HCT116 (cell line): ENCODE results near the gene TAGLN. TPM values are rescaled to one million over a fixed set of nuclear protein-coding genes. Genes with fewer than 3 reads are reported as not detected.

Experiments
- ATAC-seq: fragments of 200-7000 bp; cut with Tn5 transposase; 2 replicates; pipeline ENCODE4 v1.9.1; 2020; ENCODE audit warnings: mild to moderate bottlenecking, moderate library complexity
- BruUV-seq: library from RNA; stranded (reverse); fragments of 400-500 nt; replicated peaks from 2 replicates; lab custom pipeline; 2021; lab: Mats Ljungman, UMichigan
- CTCF ChIA-PET: fragments of 300-600 bp; sonication (Branson Sonifier 250); formaldehyde crosslinking; loops from one replicate; lab custom pipeline; 2021; ENCODE audit warnings: antibody characterized with exemption; lab: Charles Lee
- POLR2A ChIA-PET: fragments of 300-600, 350-600 bp; sonication (Branson Sonifier 250); formaldehyde crosslinking; loops from one replicate; lab custom pipeline; 2021; ENCODE audit warnings: antibody characterized with exemption; lab: Charles Lee
- RAD21 ChIA-PET, 2 experiments: fragments of 300-600 bp; sonication (Branson Sonifier 250); formaldehyde crosslinking; loops; one replicate each; lab custom pipeline; 2023; ENCODE audit warnings: low total read pairs in 2 of 2; ENCODE audit not compliant: uncharacterized antibody in 2 of 2, unreplicated experiment in 2 of 2, low non-redundant PET in 1 of 2; lab: Charles Lee
- DNase-seq: peaks from one replicate; pipeline ENCODE4 v3.0.0-alpha.2; 2010; ENCODE audit warnings: low read depth, low spot score
- H2AFZ ChIP-seq: fragments of 200-600 bp; shearing (Covaris generic), sonication (generic); 2 replicates; pipeline ENCODE4 v1.6.1; 2017; ENCODE audit warnings: low read depth, mixed run types, mixed read lengths, antibody characterized with exemption, low read length; ENCODE audit not compliant: poor library complexity, severe bottlenecking
- H3K27ac ChIP-seq: 2 replicates; pipeline ENCODE4 v1.5.1; 2012; ENCODE audit warnings: low read depth, low read length
- H3K27me3 ChIP-seq: fragments of 200-600 bp; sonication (generic); 2 replicates; pipeline ENCODE4 v1.6.1; 2016; ENCODE audit warnings: mixed run types, low read length, mixed read lengths; ENCODE audit not compliant: insufficient read depth
- H3K36me3 ChIP-seq, 2 experiments: fragments of 200-500 bp in 1 of 2; fragments of 200-600 bp in 1 of 2; sonication (Bioruptor generic) in 1 of 2; sonication (generic) in 1 of 2; 2 replicates each; pipeline versions ENCODE4 v1.5.1 to v1.6.1; 2014 to 2016; ENCODE audit warnings: low read length in 2 of 2, inconsistent platforms in 1 of 2, mixed read lengths in 1 of 2, mixed run types in 1 of 2; ENCODE audit not compliant: insufficient read depth in 2 of 2, control insufficient read depth in 1 of 2
- H3K4me1 ChIP-seq, 2 experiments: fragments of 200-600 bp in 1 of 2; sonication (generic) in 1 of 2; 2 replicates each; pipeline versions ENCODE4 v1.5.1 to v1.6.1; 2012 to 2017; ENCODE audit warnings: low read length in 2 of 2, inconsistent platforms in 1 of 2, mild to moderate bottlenecking in 1 of 2, mixed read lengths in 1 of 2, mixed run types in 1 of 2, moderate library complexity in 1 of 2; ENCODE audit not compliant: insufficient read depth in 2 of 2, control insufficient read depth in 1 of 2
- H3K4me2 ChIP-seq: fragments of 200-600 bp; sonication (generic); 2 replicates; pipeline ENCODE4 v1.6.1; 2017; ENCODE audit warnings: mixed run types, low read length, mixed read lengths
- H3K4me3 ChIP-seq, 2 experiments: fragments of 200-600 bp in 1 of 2; sonication (generic) in 1 of 2; replicated peaks in 1 of 2; 2 replicates each; pipeline ENCODE4 v1.5.1; 2011 to 2016; ENCODE audit warnings: low read length in 2 of 2, control low read depth in 1 of 2, low read depth in 1 of 2, mild to moderate bottlenecking in 1 of 2, mixed read lengths in 1 of 2, mixed run types in 1 of 2
- H3K79me2 ChIP-seq: fragments of 200-600 bp; sonication (generic); 2 replicates; pipeline ENCODE4 v1.6.1; 2017; ENCODE audit warnings: mild to moderate bottlenecking, mixed run types, low read length, moderate library complexity, mixed read lengths; ENCODE audit not compliant: insufficient read depth
- H3K9ac ChIP-seq: fragments of 200-600 bp; sonication (generic); 2 replicates; pipeline ENCODE4 v1.6.1; 2016; ENCODE audit warnings: low read length, mixed read lengths
- H3K9me2 ChIP-seq: fragments of 200-600 bp; sonication (generic), shearing (Covaris generic); 2 replicates; pipeline ENCODE4 v1.6.1; 2017; ENCODE audit warnings: mixed run types, mild to moderate bottlenecking, moderate library complexity; ENCODE audit not compliant: insufficient read depth
- H3K9me3 ChIP-seq, 2 experiments: fragments of 200-500 bp in 1 of 2; fragments of 200-600 bp in 1 of 2; sonication (Bioruptor generic) in 1 of 2; sonication (generic) in 1 of 2; 2 replicates each; pipeline ENCODE4 v1.6.1; 2014 to 2017; ENCODE audit warnings: low read length in 2 of 2, mixed read lengths in 2 of 2, inconsistent platforms in 1 of 2, low read depth in 1 of 2, mild to moderate bottlenecking in 1 of 2, mixed run types in 1 of 2, moderate library complexity in 1 of 2; ENCODE audit not compliant: control insufficient read depth in 1 of 2, insufficient read depth in 1 of 2
- H4K20me1 ChIP-seq: fragments of 200-600 bp; sonication (generic), shearing (Covaris generic); 2 replicates; pipeline ENCODE4 v1.6.1; 2017; ENCODE audit warnings: mixed run types, mild to moderate bottlenecking, moderate library complexity; ENCODE audit not compliant: insufficient read depth
- EZH2 ChIP-seq: fragments of 200-600 bp; sonication (generic); IDR thresholded peaks from 2 replicates; pipeline ENCODE4 v1.6.1; 2017; ENCODE audit warnings: antibody characterized with exemption, mixed run types
- EZH2phosphoT487 ChIP-seq: fragments of 200-600 bp; IDR thresholded peaks from 2 replicates; pipeline ENCODE4 v1.6.1; 2018; ENCODE audit warnings: antibody characterized with exemption, borderline replicate concordance
- JUND ChIP-seq: IDR thresholded peaks from 2 replicates; pipeline ENCODE4 v1.6.1; 2012
- POLR2A ChIP-seq: IDR thresholded peaks from 2 replicates; pipeline ENCODE4 v1.7.0; 2011; ENCODE audit warnings: borderline replicate concordance; ENCODE audit not compliant: insufficient read depth, insufficient read length; ENCODE audit errors: extremely low read depth
- POLR2AphosphoS5 ChIP-seq: IDR thresholded peaks from 2 replicates; pipeline ENCODE4 v1.6.1; 2011; ENCODE audit warnings: mild to moderate bottlenecking, low read depth, low read length, moderate library complexity
- RAD21 ChIP-seq: IDR thresholded peaks from 2 replicates; pipeline ENCODE4 v1.6.1; 2012; ENCODE audit warnings: low read depth, mild to moderate bottlenecking
- SP1 ChIP-seq: IDR thresholded peaks from 2 replicates; pipeline ENCODE4 v1.6.1; 2012; ENCODE audit warnings: low read depth
- YY1 ChIP-seq: IDR thresholded peaks from 2 replicates; pipeline ENCODE4 v1.6.1; 2011; ENCODE audit warnings: low read length, low read depth, moderate library complexity, mild to moderate bottlenecking; ENCODE audit not compliant: insufficient replicate concordance; ENCODE audit errors: extremely low read depth
- ZFX ChIP-seq: fragments of 450-650 bp; IDR thresholded peaks from 2 replicates; pipeline ENCODE4 v1.6.1; 2017
- intact Hi-C: fragments of 100-400 bp; cut with micrococcal nuclease; formaldehyde crosslinking; loops from 2 replicates; pipeline ENCODE4 v1.10.0; 2022
- total RNA-seq: library from RNA; stranded (reverse); gene quantifications from one replicate; pipeline ENCODE4 v1.2.1, GENCODE V29; 2021; ENCODE audit not compliant: unreplicated experiment
- TF ChIP-seq, protein P1 (sequence below): IDR thresholded peaks from 2 replicates; pipeline ENCODE4 v1.6.1; 2012
- TF ChIP-seq, protein P2 (sequence below), 3 experiments: fragments of 200-600 bp in 1 of 3; sonication (generic) in 1 of 3; IDR thresholded peaks in 2 of 3; conservative IDR thresholded peaks in 1 of 3; 2 replicates each; pipeline ENCODE4 v1.5.1; 2012 to 2017; ENCODE audit warnings: low read depth in 2 of 3, low read length in 2 of 3, antibody characterized with exemption in 1 of 3, borderline replicate concordance in 1 of 3, control low read depth in 1 of 3, mild to moderate bottlenecking in 1 of 3, mixed read lengths in 1 of 3, mixed run types in 1 of 3, moderate library complexity in 1 of 3; ENCODE audit not compliant: insufficient read depth in 1 of 3

Gene TAGLN
- total RNA-seq, 1 experiment from 2014 or later = 10.0 TPM

DNA sequence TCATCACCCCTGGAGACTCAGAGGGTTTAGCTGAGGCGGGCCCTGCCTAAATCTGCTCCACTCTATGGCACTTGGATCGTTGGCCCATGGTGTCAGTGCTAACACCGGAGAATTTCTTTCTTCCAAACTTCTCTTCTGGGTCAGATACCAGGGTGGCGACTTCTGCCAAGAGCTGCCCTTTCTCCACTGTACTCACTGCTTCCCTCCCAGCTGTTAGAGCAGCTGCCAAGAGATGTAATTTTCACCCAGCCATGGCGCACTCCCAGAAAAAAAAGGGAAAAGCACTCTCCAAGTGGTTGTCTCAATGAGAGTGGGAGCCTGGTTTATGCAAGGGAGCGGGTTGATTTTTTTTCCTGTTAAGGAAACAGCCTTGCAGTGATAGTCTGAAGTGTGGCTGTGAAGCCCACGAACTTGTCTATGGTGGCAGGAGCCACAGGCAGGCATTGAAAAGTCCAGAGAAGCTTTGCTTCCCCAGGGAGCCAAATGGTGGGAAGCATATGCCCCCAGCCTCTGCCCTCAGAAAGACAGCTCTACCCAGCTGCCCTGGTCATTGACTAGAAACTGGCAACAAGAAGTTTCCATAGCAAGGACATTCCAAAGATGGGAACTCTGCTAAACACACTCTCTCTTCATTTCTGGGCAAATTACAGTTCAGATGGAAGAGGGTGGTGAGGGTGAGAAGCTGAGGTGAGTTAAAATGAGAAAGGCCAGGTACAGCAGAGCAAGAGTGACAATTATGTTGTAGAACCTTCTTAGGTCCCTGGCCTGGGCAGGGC is 22.0 kb downstream of the TAGLN start:
- peaks cover 10 to 20% of the 10 kb centered on the region in 2 experiments for H3K4me1 ChIP-seq
- 0 out of 2 replicates have a peak, but pooled peaks have one; percentile 3 for ATAC-seq
- H2AFZ ChIP-seq = no peak overlapping the region
- H3K4me2 ChIP-seq = peak overlapping the region; percentile 59
- no peaks in the 10 kb centered on the region for H3K27me3 ChIP-seq
- H4K20me1 ChIP-seq = no peaks in the 10 kb centered on the region
- CTCF ChIA-PET = interaction anchor here (1.1 to 2.6 kb wide), 7 partner anchors 11 to 492 kb away, joined by 3 to 13 read pairs (median 4); partner anchors contain the start of genes PCSK7, RNF214, SIDT2 and TAGLN
- no peaks in the 10 kb centered on the region for H3K9me3 ChIP-seq
- intact Hi-C loops = no loop called here
- no peak overlapping the region; a peak in 1 of 4 replicates for H3K4me3 ChIP-seq
- POLR2A ChIA-PET = interaction anchor here (0.6 to 1.9 kb wide), 4 partner anchors 10 to 106 kb away, joined by 3 to 6 read pairs (median 4); partner anchors contain the start of genes CEP164, PAFAH1B2, PCSK7 and SIDT2
- RAD21 ChIA-PET = no interaction called here
- no peaks in the 10 kb centered on the region for H3K9me2 ChIP-seq
- TF ChIP-seq, protein P1, sequence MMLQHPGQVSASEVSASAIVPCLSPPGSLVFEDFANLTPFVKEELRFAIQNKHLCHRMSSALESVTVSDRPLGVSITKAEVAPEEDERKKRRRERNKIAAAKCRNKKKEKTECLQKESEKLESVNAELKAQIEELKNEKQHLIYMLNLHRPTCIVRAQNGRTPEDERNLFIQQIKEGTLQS = no peak
- TF ChIP-seq JUND (no peak), ZFX (no peak), EZH2 (no peak), YY1 (no peak)
- DNase-seq = no peak
- no peaks in the 10 kb centered on the region for H3K79me2 ChIP-seq
- peak overlapping the region; percentile 9; the same call in 1 of the 2 replicates for H3K9ac ChIP-seq
- peaks cover 14 to 17% of the 10 kb centered on the region in 2 experiments; a peak in 3 of 4 replicates for H3K36me3 ChIP-seq
- BruUV-seq = no TSS peak
- peak overlapping the region; percentile 52 for H3K27ac ChIP-seq

DNA sequence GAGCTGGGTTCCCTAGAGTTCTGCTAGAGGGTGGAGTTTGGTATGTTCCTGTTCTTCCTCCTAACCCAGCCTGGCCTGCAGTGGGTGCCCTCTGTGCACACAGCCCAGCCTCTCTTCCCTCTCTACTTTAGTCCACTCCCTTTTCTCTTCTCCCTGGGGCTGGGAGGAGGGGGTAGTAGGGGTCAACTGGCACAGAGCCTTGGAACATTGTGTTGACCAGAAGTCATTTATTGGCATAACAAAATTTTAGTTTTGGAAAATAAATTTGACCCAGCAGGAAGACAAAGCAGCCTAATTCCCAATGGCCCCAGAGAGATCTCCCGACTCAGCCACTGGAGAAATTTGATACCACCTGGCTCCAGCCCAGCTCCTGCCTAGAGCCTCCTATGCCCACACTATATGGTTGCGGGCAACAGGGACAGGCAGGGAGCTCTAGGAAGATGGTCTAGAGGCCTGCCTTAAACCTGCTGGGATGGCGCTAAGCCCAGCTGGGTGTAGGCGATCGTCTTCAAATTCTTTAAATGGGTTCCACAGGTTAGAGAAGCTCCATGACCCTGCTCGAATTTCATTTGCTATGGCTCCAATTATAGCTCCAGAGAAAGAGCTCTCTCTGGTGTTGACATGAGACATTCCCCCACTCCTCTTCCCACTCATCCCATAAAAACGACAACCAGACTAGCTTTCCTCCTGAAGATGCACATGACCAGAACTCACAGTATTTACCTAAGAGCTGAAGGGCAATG is 22.8 kb downstream of the TAGLN start:
- CTCF ChIA-PET = interaction anchor here (1.1 to 2.6 kb wide), 8 partner anchors 10 to 493 kb away, joined by 3 to 13 read pairs (median 4); partner anchors contain the start of genes PCSK7, RNF214, SIDT2 and TAGLN
- no peak overlapping the region for H2AFZ ChIP-seq
- H3K9me2 ChIP-seq = no peaks in the 10 kb centered on the region
- no peak for DNase-seq
- peak overlapping the region in 1 of 2 experiments; percentile 19; a peak in 1 of 4 replicates for H3K4me3 ChIP-seq
- peak overlapping the region; percentile 52 for H3K27ac ChIP-seq
- no peaks in the 10 kb centered on the region for H4K20me1 ChIP-seq
- peak overlapping the region; percentile 59 for H3K4me2 ChIP-seq
- H3K9me3 ChIP-seq = no peaks in the 10 kb centered on the region
- no TSS peak for BruUV-seq
- TF ChIP-seq POLR2AphosphoS5 = peak; percentile 43; the same call in 1 of the 2 replicates
- no peak for TF ChIP-seq EZH2phosphoT487
- TF ChIP-seq ZFX = no peak
- peak; percentile 53 for TF ChIP-seq RAD21
- TF ChIP-seq, protein P2, sequence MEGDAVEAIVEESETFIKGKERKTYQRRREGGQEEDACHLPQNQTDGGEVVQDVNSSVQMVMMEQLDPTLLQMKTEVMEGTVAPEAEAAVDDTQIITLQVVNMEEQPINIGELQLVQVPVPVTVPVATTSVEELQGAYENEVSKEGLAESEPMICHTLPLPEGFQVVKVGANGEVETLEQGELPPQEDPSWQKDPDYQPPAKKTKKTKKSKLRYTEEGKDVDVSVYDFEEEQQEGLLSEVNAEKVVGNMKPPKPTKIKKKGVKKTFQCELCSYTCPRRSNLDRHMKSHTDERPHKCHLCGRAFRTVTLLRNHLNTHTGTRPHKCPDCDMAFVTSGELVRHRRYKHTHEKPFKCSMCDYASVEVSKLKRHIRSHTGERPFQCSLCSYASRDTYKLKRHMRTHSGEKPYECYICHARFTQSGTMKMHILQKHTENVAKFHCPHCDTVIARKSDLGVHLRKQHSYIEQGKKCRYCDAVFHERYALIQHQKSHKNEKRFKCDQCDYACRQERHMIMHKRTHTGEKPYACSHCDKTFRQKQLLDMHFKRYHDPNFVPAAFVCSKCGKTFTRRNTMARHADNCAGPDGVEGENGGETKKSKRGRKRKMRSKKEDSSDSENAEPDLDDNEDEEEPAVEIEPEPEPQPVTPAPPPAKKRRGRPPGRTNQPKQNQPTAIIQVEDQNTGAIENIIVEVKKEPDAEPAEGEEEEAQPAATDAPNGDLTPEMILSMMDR (IDR thresholded peaks at IDR 0.05 in 2 of 3, conservative IDR thresholded peaks at IDR 0.05 in 1 of 3; ENCODE audit: borderline replicate concordance in 1 of 3, insufficient read depth in 1 of 3, low read depth in 2 of 3, low read length in 2 of 3) = peak in 1 of 3 experiments; percentile 52; a peak in 1 of 6 replicates
- TF ChIP-seq SP1 = 0 out of 2 replicates have a peak, but pooled peaks have one; percentile 3
- TF ChIP-seq POLR2A = no peak
- peak overlapping the region; percentile 9; the same call in 1 of the 2 replicates for H3K9ac ChIP-seq
- peaks cover 10 to 20% of the 10 kb centered on the region in 2 experiments for H3K4me1 ChIP-seq
- POLR2A ChIA-PET = interaction anchor here (0.6 to 1.9 kb wide), 4 partner anchors 9 to 106 kb away, joined by 3 to 6 read pairs (median 4); partner anchors contain the start of genes CEP164, PAFAH1B2, PCSK7 and SIDT2
- no peaks in the 10 kb centered on the region for H3K27me3 ChIP-seq
- no peaks in the 10 kb centered on the region for H3K79me2 ChIP-seq
- RAD21 ChIA-PET = no interaction called here
- peak; percentile 79 for ATAC-seq
- intact Hi-C loops = no loop called here
- peaks cover 14 to 18% of the 10 kb centered on the region in 2 experiments; a peak in 3 of 4 replicates for H3K36me3 ChIP-seq
